ENCODE data around the gene RBM19.

The RBM19 gene

GRCh38 chr12:113900716-113901115 lies 65.4 kb downstream of the RBM19 start:
- DNase-seq: no peak

- DNase-seq: peak; percentile 77
These were observed 66.3 kb downstream of the RBM19 start for GRCh38 chr12:113899561-113900471.

DNA sequence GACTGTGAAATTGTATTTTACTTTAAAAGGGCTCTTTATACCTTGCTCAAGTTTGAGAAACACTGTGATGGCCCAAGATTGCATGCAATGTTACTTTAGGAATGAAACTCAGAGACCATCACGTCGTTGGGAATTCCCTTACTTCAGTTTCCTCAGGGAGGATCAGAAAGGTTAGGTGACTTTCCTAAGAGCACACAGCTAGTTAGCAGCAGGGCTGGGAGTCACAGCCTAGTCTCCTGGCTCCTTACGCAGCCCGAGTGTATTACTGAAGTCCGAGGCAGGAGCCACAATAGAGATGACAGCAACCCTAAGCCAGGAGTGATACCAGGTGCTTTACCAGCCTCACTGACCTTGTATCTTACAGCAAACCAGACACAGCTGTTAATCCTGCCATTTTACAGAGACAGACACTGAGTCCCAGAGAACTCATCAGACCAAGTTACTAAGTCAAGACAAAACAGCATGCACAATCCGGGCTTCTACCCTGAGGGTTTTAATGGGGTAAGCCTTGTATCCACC lies 67.0 kb downstream of the RBM19 start:
- no peak for DNase-seq

DNA sequence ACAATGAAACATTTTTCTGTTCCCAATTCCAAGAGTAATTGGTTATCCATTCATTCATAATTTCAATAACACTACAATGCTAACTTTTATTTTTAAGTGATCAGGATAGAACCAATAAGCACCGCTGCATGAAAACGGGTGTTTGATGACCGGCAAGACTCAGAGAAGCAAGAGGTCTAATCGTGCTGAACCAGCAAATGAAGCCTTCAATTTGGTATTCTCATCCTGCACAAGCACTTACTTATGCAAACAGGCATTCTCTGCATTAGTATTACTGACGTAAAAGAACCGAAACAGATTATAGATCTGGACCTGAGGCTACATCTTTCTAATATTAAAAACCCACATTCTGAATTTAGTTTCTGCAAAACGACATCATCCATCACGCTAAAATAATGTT lies 67.7 kb downstream of the RBM19 start:
- DNase-seq: no peak

GRCh38 chr12:113897406-113897805 lies 68.7 kb downstream of the RBM19 start:
- DNase-seq: no peak

DNA sequence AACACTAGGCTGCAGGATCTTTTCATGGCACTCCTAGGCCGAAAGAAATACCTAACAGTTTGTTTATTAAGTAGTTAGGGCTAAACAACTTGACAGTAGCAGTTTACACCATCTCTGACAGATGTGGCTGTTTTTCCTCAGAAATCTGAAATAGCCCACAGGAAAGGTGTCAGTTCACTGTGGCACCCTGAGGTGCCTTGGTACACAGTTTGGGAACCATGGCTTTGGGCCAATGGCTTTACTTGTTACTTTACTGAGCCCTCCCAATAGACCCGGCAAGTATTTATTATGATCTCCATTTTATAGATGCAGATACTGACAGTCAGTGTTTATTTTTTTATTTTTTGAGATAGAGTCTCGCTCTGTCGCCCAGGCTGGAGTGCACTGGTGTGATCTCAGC lies 69.3 kb downstream of the RBM19 start:
- DNase-seq: no peak

DNA sequence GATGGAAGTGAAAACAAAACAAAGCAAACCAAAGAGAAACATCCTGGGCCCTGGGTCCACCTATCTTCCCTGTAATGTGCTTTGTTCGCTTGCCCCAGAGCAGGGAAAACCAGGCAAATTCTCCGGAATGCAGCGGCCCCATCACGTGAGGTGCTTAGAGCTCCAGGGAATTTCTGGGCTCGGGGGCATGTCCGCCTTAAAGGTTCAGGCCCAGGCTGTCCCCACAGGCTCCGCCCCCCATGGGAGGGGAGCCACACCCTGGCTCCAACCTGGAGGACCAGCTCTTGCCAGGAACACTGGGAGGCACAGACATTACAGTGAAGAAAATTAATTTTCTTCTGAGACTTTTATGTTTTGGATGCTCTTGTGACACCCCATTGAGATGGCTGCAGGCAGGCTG lies 69.9 kb downstream of the RBM19 start:
- DNase-seq: no peak

GRCh38 chr12:113895176-113895575 lies 70.9 kb downstream of the RBM19 start:
- no peak for DNase-seq

DNA sequence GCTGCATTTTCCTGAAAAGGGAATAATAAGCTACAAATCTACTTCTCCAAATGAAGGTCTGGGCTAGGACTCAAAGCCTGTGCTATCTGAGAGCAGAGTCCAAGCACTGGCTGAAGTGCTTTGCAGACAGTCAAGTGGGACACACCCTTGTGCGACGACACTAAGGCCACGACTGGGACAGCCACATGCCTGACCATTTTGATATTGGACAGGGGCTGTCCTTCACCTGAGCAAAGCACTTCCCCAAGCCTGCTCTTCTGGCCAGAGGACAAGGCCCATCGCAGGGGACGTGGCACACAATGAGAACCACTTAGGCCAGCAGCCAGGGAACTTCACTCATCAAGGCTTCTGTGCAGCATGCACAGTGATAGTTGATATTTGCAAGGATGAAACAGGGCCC lies 71.4 kb downstream of the RBM19 start:
- DNase-seq: no peak

DNA sequence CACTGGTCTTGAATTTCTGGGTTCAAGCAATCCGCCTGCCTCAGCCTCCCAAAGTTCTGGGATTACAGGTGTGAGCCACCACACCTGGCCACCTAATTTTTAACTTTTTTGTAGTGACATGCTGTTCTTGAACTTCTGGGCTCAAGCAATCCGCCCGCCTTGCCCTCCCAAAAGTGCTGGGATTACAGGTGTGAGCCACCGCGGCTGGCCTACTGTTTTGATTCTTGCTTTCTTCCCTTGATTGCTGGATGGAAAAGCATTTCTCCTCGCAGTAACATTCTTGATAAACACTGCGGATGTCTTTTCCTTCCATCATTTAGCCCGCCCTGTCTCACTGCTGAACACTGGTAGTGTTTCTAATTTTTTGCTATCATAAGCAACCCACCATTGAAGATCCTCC lies 72.9 kb downstream of the RBM19 start:
- DNase-seq: no peak

- DNase-seq: no peak
These were observed 73.6 kb downstream of the RBM19 start for GRCh38 chr12:113892556-113892955.

DNA sequence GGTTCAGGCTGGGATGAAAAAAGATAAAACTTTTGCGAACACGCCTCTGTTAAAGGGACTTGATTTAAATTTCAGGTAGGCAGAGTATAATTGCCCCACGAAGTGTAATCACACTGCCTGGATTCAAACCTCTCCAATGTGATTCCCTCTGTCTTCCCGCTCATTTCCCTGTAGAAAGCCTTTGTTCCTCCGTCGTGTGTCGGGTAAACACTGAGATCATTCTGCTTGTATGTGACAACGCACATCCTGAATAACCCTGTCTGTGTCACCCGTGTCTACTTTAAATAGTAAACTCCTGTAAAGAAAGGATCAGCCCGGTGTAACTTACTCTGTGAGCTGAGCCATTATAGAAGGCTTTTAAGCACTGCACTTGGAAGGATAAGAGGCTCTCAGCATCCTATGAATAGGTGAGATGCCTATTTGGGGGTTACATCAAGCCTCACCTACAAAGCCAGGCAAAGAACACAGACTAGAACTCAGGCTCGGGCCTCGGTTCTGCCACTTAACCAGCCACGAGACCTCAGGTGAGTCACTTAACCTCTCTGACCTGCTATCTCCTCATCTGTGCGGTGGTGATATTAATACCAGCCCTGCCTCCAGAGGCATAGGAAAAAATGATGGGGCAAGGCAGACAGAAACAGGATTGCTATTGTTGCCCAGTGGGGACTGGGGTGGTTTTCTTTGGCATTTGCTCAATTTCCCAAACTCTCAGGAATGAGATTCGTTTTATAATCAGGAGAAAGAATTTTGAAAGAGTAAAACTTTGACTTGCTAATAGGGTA lies 74.2 kb downstream of the RBM19 start:
- peak; percentile 62 for DNase-seq

GRCh38 chr12:113891167-113891692 lies 74.9 kb downstream of the RBM19 start:
- DNase-seq: no peak

DNA sequence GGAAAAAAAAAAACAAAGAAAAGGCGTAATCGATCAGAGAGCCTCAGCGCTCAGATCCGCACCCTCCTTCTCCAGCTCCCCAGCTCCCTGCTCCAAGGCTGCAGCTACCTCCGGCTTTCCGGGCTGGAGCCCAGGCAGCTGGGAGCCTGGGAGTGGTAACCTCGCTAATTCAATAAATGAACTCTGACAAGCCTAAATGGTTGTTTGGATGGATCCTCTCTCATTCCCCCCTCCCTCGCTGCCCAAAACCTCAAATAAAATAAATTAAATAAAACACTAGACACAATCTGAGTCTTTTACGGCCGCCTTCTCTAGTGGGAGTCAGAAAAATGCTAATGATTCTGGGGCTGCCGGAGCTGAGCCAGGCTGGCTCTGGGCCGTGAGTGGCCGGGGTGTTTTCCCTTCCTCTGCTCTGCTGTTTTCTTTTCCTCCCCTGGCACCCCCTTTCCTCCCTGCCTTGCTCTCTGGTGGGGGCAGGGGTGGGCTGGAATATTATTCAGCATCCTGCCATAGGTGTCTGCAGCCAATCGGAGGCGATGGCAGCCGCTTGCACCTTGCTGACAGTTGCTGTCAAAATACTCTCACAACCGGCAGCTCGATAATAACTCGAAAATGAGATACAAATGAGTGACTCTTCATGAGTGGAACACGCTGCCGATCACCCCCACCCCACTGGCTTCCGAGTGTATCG lies 76.1 kb downstream of the RBM19 start:
- DNase-seq: no peak

DNA sequence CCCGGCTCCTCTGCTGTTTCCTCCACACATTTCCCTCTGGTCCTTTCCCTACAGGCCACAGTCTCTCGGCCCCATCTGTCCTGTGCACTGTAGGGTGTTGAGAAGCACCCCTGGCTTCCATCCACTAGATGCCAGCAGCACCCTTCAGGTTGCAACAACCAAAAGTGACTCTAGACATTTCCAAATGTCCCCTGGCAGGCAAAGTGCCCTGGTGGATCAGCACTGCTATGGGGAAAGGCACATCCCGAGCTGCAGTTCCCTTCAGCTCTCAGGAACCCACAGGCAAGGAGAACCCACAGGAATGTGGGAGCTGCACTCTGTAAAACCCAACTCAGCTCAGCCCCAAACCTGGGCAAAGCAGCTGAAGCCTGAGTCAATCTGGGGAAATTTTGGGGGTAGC lies 77.0 kb downstream of the RBM19 start:
- peak; percentile 36 for DNase-seq

GRCh38 chr12:113888435-113888834 lies 77.7 kb downstream of the RBM19 start:
- DNase-seq: no peak

DNA sequence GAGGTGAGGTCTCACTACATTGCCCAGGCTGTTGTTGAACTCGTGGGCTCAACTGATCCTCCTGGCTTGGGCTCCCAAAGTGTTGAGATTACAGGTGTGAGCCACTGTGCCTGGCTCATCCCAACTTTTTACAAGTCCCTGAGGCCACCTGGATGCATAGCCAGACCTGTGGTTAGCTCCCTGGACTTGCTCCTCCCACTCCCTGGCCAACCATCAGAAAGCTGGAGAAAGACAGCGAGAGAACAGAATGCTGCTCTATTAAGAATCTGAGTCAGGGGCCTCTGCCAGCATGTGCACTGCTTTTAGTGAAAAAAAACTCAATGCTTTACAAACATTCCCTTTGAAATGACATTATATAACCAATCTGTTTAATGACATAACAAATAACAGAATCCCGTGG lies 78.2 kb downstream of the RBM19 start:
- no peak for DNase-seq

GRCh38 chr12:113886721-113887120 lies 79.4 kb downstream of the RBM19 start:
- DNase-seq: no peak

DNA sequence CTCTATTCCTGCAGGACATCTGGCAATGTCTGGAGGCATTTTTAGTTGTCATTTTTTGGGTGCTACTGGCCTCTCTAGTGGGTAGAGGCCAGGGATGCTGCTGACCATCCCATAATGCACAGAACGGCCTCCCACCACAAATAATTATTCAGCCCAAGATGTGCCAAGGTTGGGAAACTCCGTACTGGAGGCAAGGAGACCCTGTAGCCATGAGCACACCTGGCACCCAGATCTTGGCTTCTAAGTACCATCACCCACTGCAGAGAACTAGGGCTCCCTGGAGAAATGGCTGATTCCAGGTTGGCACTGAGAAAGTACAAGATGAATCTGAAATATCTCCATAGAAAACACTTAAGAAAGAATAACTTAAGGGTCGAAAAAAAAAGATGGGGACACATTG lies 81.7 kb downstream of the RBM19 start:
- no peak for DNase-seq

GRCh38 chr12:113882690-113883089 lies 83.4 kb downstream of the RBM19 start:
- no peak for DNase-seq

GRCh38 chr12:113880988-113881962 lies 84.8 kb downstream of the RBM19 start:
- peak; percentile 27 for DNase-seq

GRCh38 chr12:113880326-113880725 lies 85.8 kb downstream of the RBM19 start:
- peak; percentile 91 for DNase-seq

Data from NCI-H2107 (cell line).